Measurements from ENCODE around the gene GLB1L.

DNA sequence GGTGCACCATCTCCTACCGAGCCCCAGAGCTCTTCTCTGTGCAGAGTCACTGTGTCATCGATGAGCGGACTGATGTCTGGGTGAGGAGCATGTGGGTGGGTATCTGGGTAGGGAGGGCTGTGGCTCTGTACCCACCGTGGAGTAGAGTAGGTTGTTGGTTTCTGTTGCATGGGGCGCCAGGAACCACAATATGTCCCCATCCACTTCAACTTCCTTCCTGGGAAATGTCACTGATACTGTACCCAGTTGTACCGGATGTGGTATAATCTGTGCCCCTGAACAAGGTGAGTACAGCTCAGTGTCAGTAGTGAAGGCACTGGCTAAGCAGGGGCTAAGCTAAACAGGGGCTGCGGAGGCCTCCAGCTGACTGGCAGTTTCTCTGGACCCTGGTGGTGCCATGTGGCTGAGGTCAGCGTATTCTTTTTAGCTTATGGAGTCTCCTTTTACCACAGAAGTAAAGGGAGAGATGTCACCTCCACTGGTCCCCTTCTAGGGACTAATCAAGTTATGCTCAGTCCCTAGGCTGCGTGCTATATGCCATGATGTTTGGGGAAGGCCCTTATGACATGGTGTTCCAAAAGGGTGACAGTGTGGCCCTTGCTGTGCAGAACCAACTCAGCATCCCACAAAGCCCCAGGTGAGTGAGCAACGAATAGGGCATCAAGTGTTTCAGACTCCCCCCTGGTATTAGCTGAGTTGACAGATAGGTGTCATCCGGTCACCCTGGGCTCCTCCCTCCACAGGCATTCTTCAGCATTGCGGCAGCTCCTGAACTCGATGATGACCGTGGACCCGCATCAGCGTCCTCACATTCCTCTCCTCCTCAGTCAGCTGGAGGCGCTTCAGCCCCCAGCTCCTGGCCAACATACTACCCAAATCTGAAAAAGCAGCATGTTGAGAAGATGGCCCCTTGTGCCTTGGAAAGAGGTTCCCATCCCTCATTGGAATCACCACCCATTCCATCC lies 2.7 kb upstream of the GLB1L start:
- TF ChIP-seq, protein P1, sequence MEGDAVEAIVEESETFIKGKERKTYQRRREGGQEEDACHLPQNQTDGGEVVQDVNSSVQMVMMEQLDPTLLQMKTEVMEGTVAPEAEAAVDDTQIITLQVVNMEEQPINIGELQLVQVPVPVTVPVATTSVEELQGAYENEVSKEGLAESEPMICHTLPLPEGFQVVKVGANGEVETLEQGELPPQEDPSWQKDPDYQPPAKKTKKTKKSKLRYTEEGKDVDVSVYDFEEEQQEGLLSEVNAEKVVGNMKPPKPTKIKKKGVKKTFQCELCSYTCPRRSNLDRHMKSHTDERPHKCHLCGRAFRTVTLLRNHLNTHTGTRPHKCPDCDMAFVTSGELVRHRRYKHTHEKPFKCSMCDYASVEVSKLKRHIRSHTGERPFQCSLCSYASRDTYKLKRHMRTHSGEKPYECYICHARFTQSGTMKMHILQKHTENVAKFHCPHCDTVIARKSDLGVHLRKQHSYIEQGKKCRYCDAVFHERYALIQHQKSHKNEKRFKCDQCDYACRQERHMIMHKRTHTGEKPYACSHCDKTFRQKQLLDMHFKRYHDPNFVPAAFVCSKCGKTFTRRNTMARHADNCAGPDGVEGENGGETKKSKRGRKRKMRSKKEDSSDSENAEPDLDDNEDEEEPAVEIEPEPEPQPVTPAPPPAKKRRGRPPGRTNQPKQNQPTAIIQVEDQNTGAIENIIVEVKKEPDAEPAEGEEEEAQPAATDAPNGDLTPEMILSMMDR (IDR thresholded peaks at IDR 0.05): no peak
- TF ChIP-seq EZH2phosphoT487 (IDR thresholded peaks at IDR 0.05): no peak
